DND-41 (cell line): ENCODE results near the gene TSTD2.

Source experiments
- EZH2 ChIP-seq: IDR thresholded peaks from 3 replicates; pipeline ENCODE4 v1.6.1; 2012; ENCODE audit warnings: borderline replicate concordance, low read depth, mild to moderate bottlenecking, moderate library complexity, low read length, inconsistent platforms; ENCODE audit not compliant: severe bottlenecking
- TF ChIP-seq, protein P1 (sequence below): IDR thresholded peaks from 2 replicates; pipeline ENCODE4 v1.5.1; 2012; ENCODE audit warnings: borderline replicate concordance, low read length, moderate library complexity, mild to moderate bottlenecking; ENCODE audit not compliant: poor library complexity, severe bottlenecking; ENCODE audit errors: extremely low read depth

DNA sequence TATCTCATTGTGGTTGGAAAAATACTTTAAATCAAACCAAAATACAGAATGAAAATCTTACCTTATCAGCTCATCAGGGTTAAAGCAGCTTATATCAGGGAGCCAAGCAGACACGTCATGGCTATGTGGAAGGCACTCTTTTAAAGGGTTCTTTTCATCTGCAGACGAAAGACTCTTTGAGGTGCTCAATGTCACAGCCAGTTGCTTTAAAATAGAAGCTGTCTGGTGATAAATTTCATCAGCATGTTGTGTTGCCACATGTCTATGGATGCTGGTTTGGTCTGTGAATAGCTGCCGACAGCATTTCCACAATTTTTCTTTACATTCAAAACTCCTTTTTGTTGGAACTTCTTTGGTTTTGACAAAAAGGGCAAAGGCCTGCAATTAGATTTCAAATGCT, 7.5 kb downstream of the TSTD2 start:
- TF ChIP-seq, protein P1, sequence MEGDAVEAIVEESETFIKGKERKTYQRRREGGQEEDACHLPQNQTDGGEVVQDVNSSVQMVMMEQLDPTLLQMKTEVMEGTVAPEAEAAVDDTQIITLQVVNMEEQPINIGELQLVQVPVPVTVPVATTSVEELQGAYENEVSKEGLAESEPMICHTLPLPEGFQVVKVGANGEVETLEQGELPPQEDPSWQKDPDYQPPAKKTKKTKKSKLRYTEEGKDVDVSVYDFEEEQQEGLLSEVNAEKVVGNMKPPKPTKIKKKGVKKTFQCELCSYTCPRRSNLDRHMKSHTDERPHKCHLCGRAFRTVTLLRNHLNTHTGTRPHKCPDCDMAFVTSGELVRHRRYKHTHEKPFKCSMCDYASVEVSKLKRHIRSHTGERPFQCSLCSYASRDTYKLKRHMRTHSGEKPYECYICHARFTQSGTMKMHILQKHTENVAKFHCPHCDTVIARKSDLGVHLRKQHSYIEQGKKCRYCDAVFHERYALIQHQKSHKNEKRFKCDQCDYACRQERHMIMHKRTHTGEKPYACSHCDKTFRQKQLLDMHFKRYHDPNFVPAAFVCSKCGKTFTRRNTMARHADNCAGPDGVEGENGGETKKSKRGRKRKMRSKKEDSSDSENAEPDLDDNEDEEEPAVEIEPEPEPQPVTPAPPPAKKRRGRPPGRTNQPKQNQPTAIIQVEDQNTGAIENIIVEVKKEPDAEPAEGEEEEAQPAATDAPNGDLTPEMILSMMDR = no peak
- no peak for TF ChIP-seq EZH2
